OCI-LY7 (cell line): ENCODE results near the gene FAM13A.

Experiments
- CTCF ChIP-seq: fragments of 200-600 bp; sonication (generic); conservative IDR thresholded peaks from 2 replicates; pipeline ENCODE4 v1.5.1; 2014; ENCODE audit warnings: mild to moderate bottlenecking, antibody characterized with exemption, low read length, moderate library complexity, mixed read lengths
- EZH2phosphoT487 ChIP-seq: fragments of 200-600 bp; sonication (generic); IDR thresholded peaks from 2 replicates; pipeline ENCODE4 v1.6.1; 2018; ENCODE audit warnings: low read depth, borderline replicate concordance, mild to moderate bottlenecking, mixed run types, antibody characterized with exemption, low read length, moderate library complexity, mixed read lengths

- TF ChIP-seq CTCF (no peak), EZH2phosphoT487 (no peak)
Measured at GRCh38 chr4:88754796-88755195, 302.2 kb downstream of the FAM13A start.
